GM23248 (cell line): ENCODE measurements around the gene TGFBI.

Source experiments
- EZH2 ChIP-seq: fragments of 200-600 bp; sonication (generic); IDR thresholded peaks from 2 replicates; pipeline ENCODE4 v1.6.1; 2018; ENCODE audit warnings: antibody characterized with exemption, mild to moderate bottlenecking; ENCODE audit not compliant: insufficient read depth, poor library complexity, severe bottlenecking
- EZH2phosphoT487 ChIP-seq: fragments of 200-600 bp; sonication (generic); IDR thresholded peaks from 2 replicates; pipeline ENCODE4 v1.6.1; 2018; ENCODE audit warnings: antibody characterized with exemption, moderate library complexity, mild to moderate bottlenecking, low read depth; ENCODE audit not compliant: insufficient read depth

DNA sequence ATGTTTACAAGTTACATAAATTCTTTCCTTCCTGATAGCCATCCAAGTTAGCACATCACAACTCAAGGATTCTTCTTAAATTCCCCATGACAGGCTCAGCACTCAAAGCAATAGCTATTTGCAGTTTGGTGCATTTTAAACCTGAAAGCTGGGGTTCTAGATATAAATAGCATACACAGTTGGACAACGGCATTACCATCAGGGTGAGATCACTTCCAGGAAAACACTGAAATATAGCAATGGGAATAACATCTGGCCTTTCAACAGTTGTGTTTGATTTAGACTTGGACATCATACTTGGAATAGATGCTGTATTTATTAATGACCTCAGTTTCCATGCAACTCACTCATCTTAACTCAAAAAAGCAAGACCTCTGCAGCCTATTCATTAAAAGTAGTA, 49.3 kb upstream of the TGFBI start:
- TF ChIP-seq EZH2phosphoT487, result no peak
- no peak for TF ChIP-seq EZH2
